GM23248 (cell line): Measurements from ENCODE around the gene GRID2. TPM values are rescaled to one million over a fixed set of nuclear protein-coding genes. Genes with fewer than 3 reads are reported as not detected.

ENCODE experiments used
- DNase-seq: peaks from one replicate; pipeline ENCODE4 v3.0.0-alpha.2; 2015
- H2AFZ ChIP-seq: fragments of 200-600 bp; sonication (generic); 2 replicates; pipeline ENCODE4 v1.6.1; 2016; ENCODE audit warnings: antibody characterized with exemption
- H3F3A ChIP-seq: fragments of 200-600 bp; sonication (generic); 2 replicates; pipeline ENCODE4 v1.6.1; 2016; ENCODE audit warnings: mild to moderate bottlenecking, antibody characterized with exemption, mixed run types; ENCODE audit not compliant: insufficient read depth
- H3K27ac ChIP-seq: fragments of 200-600 bp; sonication (generic); 2 replicates; pipeline ENCODE4 v1.5.1; 2016; ENCODE audit warnings: mild to moderate bottlenecking
- H3K27me3 ChIP-seq: fragments of 200-600 bp; sonication (generic); replicated peaks from 2 replicates; pipeline ENCODE4 v1.6.1; 2016; ENCODE audit warnings: mild to moderate bottlenecking; ENCODE audit not compliant: insufficient read depth
- H3K36me3 ChIP-seq: fragments of 200-600 bp; sonication (generic); 2 replicates; pipeline ENCODE4 v1.6.1; 2016; ENCODE audit warnings: low read depth, mild to moderate bottlenecking
- H3K4me1 ChIP-seq: fragments of 200-600 bp; sonication (generic); 2 replicates; pipeline ENCODE4 v1.6.1; 2016; ENCODE audit warnings: mild to moderate bottlenecking; ENCODE audit not compliant: insufficient read depth
- H3K4me2 ChIP-seq: fragments of 200-600 bp; sonication (generic); one replicate; pipeline ENCODE4 v1.6.1; 2016; ENCODE audit warnings: mild to moderate bottlenecking; ENCODE audit not compliant: unreplicated experiment
- H3K4me3 ChIP-seq: fragments of 200-600 bp; sonication (generic); 2 replicates; pipeline ENCODE4 v1.5.1; 2016; ENCODE audit warnings: mild to moderate bottlenecking
- H3K79me2 ChIP-seq: fragments of 200-600 bp; sonication (generic); 2 replicates; pipeline ENCODE4 v1.6.1; 2016; ENCODE audit warnings: mild to moderate bottlenecking; ENCODE audit not compliant: insufficient read depth
- H3K9ac ChIP-seq: fragments of 200-600 bp; sonication (generic); 2 replicates; pipeline ENCODE4 v1.6.1; 2016; ENCODE audit warnings: mild to moderate bottlenecking
- H3K9me2 ChIP-seq: fragments of 200-600 bp; sonication (generic); 2 replicates; pipeline ENCODE4 v1.6.1; 2016; ENCODE audit warnings: mixed run types, mild to moderate bottlenecking, moderate library complexity; ENCODE audit not compliant: insufficient read depth
- H3K9me3 ChIP-seq: fragments of 200-600 bp; sonication (generic); one replicate; pipeline ENCODE4 v1.6.1; 2017; ENCODE audit warnings: low read depth
- H4K20me1 ChIP-seq: fragments of 200-600 bp; sonication (generic); 2 replicates; pipeline ENCODE4 v1.6.0; 2016; ENCODE audit not compliant: insufficient read depth
- EZH2 ChIP-seq: fragments of 200-600 bp; sonication (generic); IDR thresholded peaks from 2 replicates; pipeline ENCODE4 v1.6.1; 2018; ENCODE audit warnings: antibody characterized with exemption, mild to moderate bottlenecking; ENCODE audit not compliant: insufficient read depth, poor library complexity, severe bottlenecking
- EZH2phosphoT487 ChIP-seq: fragments of 200-600 bp; sonication (generic); IDR thresholded peaks from 2 replicates; pipeline ENCODE4 v1.6.1; 2018; ENCODE audit warnings: antibody characterized with exemption, moderate library complexity, mild to moderate bottlenecking, low read depth; ENCODE audit not compliant: insufficient read depth
- WGBS, 2 experiments: methylation state at CpG; one replicate each; pipeline ENCODE4 v1.1.6; 2015 to 2017; ENCODE audit warnings: low lambda C conversion rate in 2 of 2, low coverage in 1 of 2; ENCODE audit errors: missing lambda C conversion rate in 2 of 2; 5-methylcytosine and 5-hydroxymethylcytosine counted together
- in situ Hi-C: fragments of 300-500 bp; cut with MboI; formaldehyde crosslinking; loops from 2 replicates; pipeline ENCODE4 v1.15.0; 2020
- polyA plus RNA-seq: library from polyadenylated mRNA; unstranded; fragments of >200 nt; fragmentation: Nextera tagmentation; extraction: Ambion mirVana; gene quantifications from 2 replicates; pipeline ENCODE4 v1.2.1, GENCODE V29; 2016
- total RNA-seq: library from RNA; depleted of rRNA; stranded (reverse); fragments of >200 nt; shearing (Covaris generic); gene quantifications from 2 replicates; pipeline ENCODE4 v1.2.3, GENCODE V29; 2014

The GRID2 gene
- total and polyA plus RNA-seq, 2 experiments from 2014 or later, result not detected

DNA sequence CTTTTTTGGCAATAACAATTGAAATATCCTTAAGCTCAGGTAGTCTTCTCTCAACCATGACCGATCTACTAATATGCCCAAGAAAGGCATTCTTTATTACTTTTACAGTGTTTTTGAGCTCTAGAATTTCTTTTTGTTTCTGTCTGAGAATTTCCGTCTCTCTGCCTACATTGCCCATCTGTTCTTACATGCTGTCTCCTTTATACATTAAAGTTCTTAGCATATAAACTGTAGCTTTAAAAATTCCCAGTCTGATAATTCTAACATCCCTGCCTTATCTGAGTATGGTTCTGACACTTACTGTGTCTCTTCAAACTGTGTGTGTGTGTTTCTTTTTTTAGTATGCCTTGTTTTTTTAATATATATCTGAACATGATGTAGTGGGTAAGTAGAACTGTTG is 658.1 kb downstream of the GRID2 start:
- no peaks in the 10 kb centered on the region for H3K36me3 ChIP-seq
- no peaks in the 10 kb centered on the region for H3K9me2 ChIP-seq
- H3K4me2 ChIP-seq, result no peak overlapping the region
- H4K20me1 ChIP-seq, result no peaks in the 10 kb centered on the region
- H3K9me3 ChIP-seq, result no peaks in the 10 kb centered on the region
- TF ChIP-seq EZH2phosphoT487, result no peak
- TF ChIP-seq EZH2, result no peak
- peaks cover 10% of the 10 kb centered on the region; the same call in 1 of the 2 replicates for H3K27me3 ChIP-seq
- H3K9ac ChIP-seq, result no peak overlapping the region
- no peaks in the 10 kb centered on the region for H3K4me1 ChIP-seq
- no peaks in the 10 kb centered on the region for H3K79me2 ChIP-seq
- no peak overlapping the region for H3K27ac ChIP-seq
- no peak overlapping the region for H3K4me3 ChIP-seq
- in situ Hi-C loops, result no loop called here
- DNase-seq, result no peak
- WGBS, 2 experiments, result 85 to 90% methylated on average over 2 of the region's 2 CpGs
- no peaks in the 10 kb centered on the region for H3F3A ChIP-seq
- no peak overlapping the region for H2AFZ ChIP-seq

DNA sequence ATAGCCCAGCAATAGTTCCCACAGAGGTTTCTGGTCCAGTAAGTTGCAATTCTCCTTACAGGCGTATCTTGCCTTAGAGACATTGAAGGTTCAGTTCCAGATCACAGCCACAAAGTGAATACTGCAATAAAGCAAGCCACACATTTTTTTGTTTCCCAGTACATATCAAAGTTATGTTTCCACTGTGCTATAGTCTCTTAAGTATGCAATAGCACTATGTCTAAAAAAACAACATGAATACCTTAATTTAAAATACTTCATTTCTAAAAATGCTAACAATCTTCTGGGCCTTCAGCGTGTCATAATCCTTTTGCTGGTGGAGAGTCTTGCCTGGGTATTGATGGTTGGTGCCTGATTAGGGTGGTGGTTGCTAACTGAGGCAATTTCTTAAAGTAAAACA is 659.1 kb downstream of the GRID2 start:
- no peak for TF ChIP-seq EZH2
- TF ChIP-seq EZH2phosphoT487, result no peak
- Histone ChIP-seq H3K79me2 (no peaks in the 10 kb centered on the region), H3K9ac (no peak overlapping the region), H2AFZ (no peak overlapping the region), H3F3A (no peaks in the 10 kb centered on the region), H4K20me1 (no peaks in the 10 kb centered on the region), H3K4me2 (no peak overlapping the region), H3K36me3 (no peaks in the 10 kb centered on the region), H3K9me3 (no peaks in the 10 kb centered on the region), H3K4me1 (no peaks in the 10 kb centered on the region), H3K4me3 (no peak overlapping the region), H3K27ac (no peak overlapping the region), H3K27me3 (peaks cover 10% of the 10 kb centered on the region; the same call in 1 of the 2 replicates), H3K9me2 (no peaks in the 10 kb centered on the region)
- in situ Hi-C loops, result no loop called here
- DNase-seq, result no peak
- 64 to 81% methylated on average over 2 of the region's 2 CpGs for WGBS, 2 experiments

DNA sequence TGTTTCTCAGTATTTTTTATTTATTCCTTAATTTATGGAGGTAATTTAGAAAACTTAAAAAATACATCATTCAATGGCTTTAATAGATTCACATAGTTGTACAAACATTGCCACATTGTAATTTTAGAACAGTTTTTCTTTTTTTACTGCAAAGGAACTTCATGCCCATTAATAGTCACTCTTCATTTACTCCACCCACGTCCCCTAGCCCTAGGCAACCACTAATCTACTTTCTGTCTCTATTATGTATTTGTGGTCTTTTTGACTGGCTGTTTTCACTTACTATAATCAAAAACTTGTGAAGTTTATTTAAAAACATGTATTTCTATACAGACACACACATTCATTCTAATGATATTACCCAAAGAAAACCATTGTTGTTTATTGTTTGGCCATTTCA is 664.8 kb downstream of the GRID2 start:
- H3K4me2 ChIP-seq, result no peak overlapping the region
- H3F3A ChIP-seq, result peaks cover 13% of the 10 kb centered on the region
- no peak overlapping the region for H3K9ac ChIP-seq
- TF ChIP-seq EZH2phosphoT487 (no peak), EZH2 (no peak)
- H2AFZ ChIP-seq, result no peak overlapping the region
- no peaks in the 10 kb centered on the region; the same call in 1 of the 2 replicates for H3K27me3 ChIP-seq
- in situ Hi-C loops, result no loop called here
- H4K20me1 ChIP-seq, result no peaks in the 10 kb centered on the region
- H3K36me3 ChIP-seq, result no peaks in the 10 kb centered on the region
- 0 out of 2 replicates have a peak, but pooled peaks cover 7% of the 10 kb centered on the region for H3K9me2 ChIP-seq
- H3K27ac ChIP-seq, result no peak overlapping the region
- no peaks in the 10 kb centered on the region for H3K9me3 ChIP-seq
- H3K4me1 ChIP-seq, result peaks cover 30% of the 10 kb centered on the region
- no peak overlapping the region for H3K4me3 ChIP-seq
- WGBS, 2 experiments, result 38 to 74% methylated on average over 1 of the region's 1 CpG
- no peaks in the 10 kb centered on the region for H3K79me2 ChIP-seq
- DNase-seq, result no peak

DNA sequence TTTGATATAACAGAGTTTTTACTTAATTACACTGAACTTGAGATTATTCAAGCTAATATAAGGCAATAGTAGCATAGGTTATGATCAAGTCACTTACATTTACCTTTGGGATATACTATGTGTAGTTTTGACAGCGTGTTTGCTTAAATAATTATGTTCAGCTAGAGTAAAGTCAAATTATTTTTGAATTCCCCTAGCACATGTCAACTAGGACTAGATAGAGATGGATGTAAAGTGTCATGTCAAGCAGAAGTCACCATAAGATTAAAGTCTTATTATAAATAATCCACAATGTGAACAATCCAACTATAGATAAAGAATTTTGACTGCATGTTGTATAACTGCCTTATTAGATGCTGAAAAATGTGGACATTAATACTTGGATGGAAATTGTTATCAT is 665.2 kb downstream of the GRID2 start:
- Histone ChIP-seq H3K36me3 (no peaks in the 10 kb centered on the region), H2AFZ (no peak overlapping the region), H3F3A (peaks cover 13% of the 10 kb centered on the region), H3K4me1 (peaks cover 30% of the 10 kb centered on the region), H4K20me1 (no peaks in the 10 kb centered on the region), H3K9ac (no peak overlapping the region), H3K4me3 (no peak overlapping the region), H3K9me3 (no peaks in the 10 kb centered on the region), H3K4me2 (no peak overlapping the region), H3K27ac (no peak overlapping the region), H3K27me3 (no peaks in the 10 kb centered on the region; the same call in 1 of the 2 replicates), H3K79me2 (no peaks in the 10 kb centered on the region), H3K9me2 (0 out of 2 replicates have a peak, but pooled peaks cover 7% of the 10 kb centered on the region)
- in situ Hi-C loops, result no loop called here
- TF ChIP-seq EZH2 (no peak), EZH2phosphoT487 (no peak)
- WGBS, 2 experiments, result 100% methylated on average over 1 of the region's 1 CpG
- DNase-seq, result no peak
